MM.1S (cell line): ENCODE results near the gene BABAM1.

Experiments used
- DNase-seq: peaks from one replicate; pipeline ENCODE4 v3.0.0-alpha.2; 2015
- H2AFZ ChIP-seq: fragments of 300-600 bp; sonication (generic); 2 replicates; pipeline ENCODE4 v1.6.0; 2016; ENCODE audit warnings: antibody characterized with exemption, low read length
- H3F3A ChIP-seq: fragments of 300-600 bp; sonication (generic); 2 replicates; pipeline ENCODE4 v1.6.1; 2016; ENCODE audit warnings: mild to moderate bottlenecking, antibody characterized with exemption, low read length, moderate library complexity, mixed read lengths; ENCODE audit not compliant: insufficient read depth
- H3K27ac ChIP-seq: fragments of 300-600 bp; sonication (generic); 2 replicates; pipeline ENCODE4 v1.5.1; 2016; ENCODE audit warnings: mild to moderate bottlenecking, low read length
- H3K27me3 ChIP-seq: fragments of 300-600 bp; sonication (generic); replicated peaks from 2 replicates; pipeline ENCODE4 v1.6.0; 2016; ENCODE audit warnings: low read length; ENCODE audit not compliant: insufficient read depth
- H3K36me3 ChIP-seq: fragments of 300-600 bp; sonication (generic); replicated peaks from 2 replicates; pipeline ENCODE4 v1.6.1; 2016; ENCODE audit warnings: mild to moderate bottlenecking, low read length, mixed read lengths; ENCODE audit not compliant: insufficient read depth
- H3K4me1 ChIP-seq: fragments of 300-600 bp; sonication (generic); 2 replicates; pipeline ENCODE4 v1.6.1; 2016; ENCODE audit warnings: low read length, mixed read lengths
- H3K4me2 ChIP-seq: fragments of 300-600 bp; sonication (generic); 2 replicates; pipeline ENCODE4 v1.6.0; 2016; ENCODE audit warnings: low read depth, low read length
- H3K4me3 ChIP-seq: fragments of 300-600 bp; sonication (generic); 2 replicates; pipeline ENCODE4 v1.5.1; 2016; ENCODE audit warnings: low read length, mixed read lengths
- H3K79me2 ChIP-seq: fragments of 300-600 bp; sonication (generic); 2 replicates; pipeline ENCODE4 v1.6.1; 2016; ENCODE audit warnings: mixed run types, low read length, mixed read lengths
- H3K9ac ChIP-seq: fragments of 300-600 bp; sonication (generic); 2 replicates; pipeline ENCODE4 v1.6.1; 2016; ENCODE audit warnings: low read length, mixed read lengths
- H3K9me2 ChIP-seq: fragments of 300-600 bp; sonication (generic); replicated peaks from 2 replicates; pipeline ENCODE4 v1.6.1; 2016; ENCODE audit warnings: mild to moderate bottlenecking, low read length, mixed read lengths; ENCODE audit not compliant: insufficient read depth
- H3K9me3 ChIP-seq: fragments of 300-600 bp; sonication (generic); replicated peaks from 2 replicates; pipeline ENCODE4 v1.6.1; 2016; ENCODE audit warnings: mild to moderate bottlenecking, low read length, mixed read lengths; ENCODE audit not compliant: insufficient read depth
- H4K20me1 ChIP-seq: fragments of 300-600 bp; sonication (generic); 2 replicates; pipeline ENCODE4 v1.6.1; 2016; ENCODE audit warnings: mild to moderate bottlenecking, low read length, moderate library complexity, mixed read lengths; ENCODE audit not compliant: insufficient read depth
- EZH2 ChIP-seq: fragments of 300-600 bp; sonication (generic); optimal IDR thresholded peaks from 2 replicates; pipeline ENCODE3; 2017; ENCODE audit warnings: low read depth, mild to moderate bottlenecking, antibody characterized with exemption, low read length, mixed read lengths
- EZH2phosphoT487 ChIP-seq: fragments of 300-600 bp; sonication (generic); IDR thresholded peaks from 2 replicates; pipeline ENCODE4 v1.6.1; 2018; ENCODE audit warnings: antibody characterized with exemption, low read length
- TF ChIP-seq, protein P1 (sequence below): fragments of 300-600 bp; sonication (generic); IDR thresholded peaks from 2 replicates; pipeline ENCODE4 v1.5.1; 2016; ENCODE audit warnings: antibody characterized with exemption, low read length, mixed read lengths

BABAM1 gene

DNA sequence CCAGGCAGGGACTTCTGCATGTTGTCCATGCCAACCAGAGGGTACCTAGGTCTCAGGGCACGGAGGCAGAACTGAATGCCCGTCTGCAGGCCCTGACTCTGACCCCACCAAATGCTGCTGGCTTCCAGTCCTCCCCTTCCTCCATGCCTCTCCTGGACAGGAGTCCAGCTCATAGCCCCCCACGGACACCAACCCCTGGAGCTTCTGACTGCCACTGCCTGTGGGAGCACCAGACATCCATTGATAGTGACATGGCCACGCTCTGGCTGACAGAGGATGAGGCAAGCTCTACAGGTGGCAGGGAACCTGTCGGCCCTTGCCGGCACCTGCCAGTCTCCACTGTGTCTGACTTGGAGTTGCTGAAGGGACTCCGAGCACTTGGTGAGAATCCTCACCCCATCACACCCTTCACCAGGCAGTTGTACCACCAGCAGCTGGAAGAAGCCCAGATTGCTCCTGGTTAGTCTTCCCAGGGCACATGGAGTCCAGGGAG is 16.3 kb downstream of the BABAM1 start:
- Histone ChIP-seq H3K9me2 (no peaks in the 10 kb centered on the region), H2AFZ (no peak overlapping the region), H3K79me2 (no peaks in the 10 kb centered on the region), H3K9ac (no peak overlapping the region), H4K20me1 (no peaks in the 10 kb centered on the region), H3F3A (no peaks in the 10 kb centered on the region), H3K4me1 (peaks cover 12% of the 10 kb centered on the region; the same call in 1 of the 2 replicates), H3K9me3 (no peaks in the 10 kb centered on the region), H3K27me3 (peaks cover 32% of the 10 kb centered on the region), H3K4me3 (no peak overlapping the region), H3K36me3 (no peaks in the 10 kb centered on the region), H3K4me2 (no peak overlapping the region), H3K27ac (no peak overlapping the region)
- TF ChIP-seq, protein P1, sequence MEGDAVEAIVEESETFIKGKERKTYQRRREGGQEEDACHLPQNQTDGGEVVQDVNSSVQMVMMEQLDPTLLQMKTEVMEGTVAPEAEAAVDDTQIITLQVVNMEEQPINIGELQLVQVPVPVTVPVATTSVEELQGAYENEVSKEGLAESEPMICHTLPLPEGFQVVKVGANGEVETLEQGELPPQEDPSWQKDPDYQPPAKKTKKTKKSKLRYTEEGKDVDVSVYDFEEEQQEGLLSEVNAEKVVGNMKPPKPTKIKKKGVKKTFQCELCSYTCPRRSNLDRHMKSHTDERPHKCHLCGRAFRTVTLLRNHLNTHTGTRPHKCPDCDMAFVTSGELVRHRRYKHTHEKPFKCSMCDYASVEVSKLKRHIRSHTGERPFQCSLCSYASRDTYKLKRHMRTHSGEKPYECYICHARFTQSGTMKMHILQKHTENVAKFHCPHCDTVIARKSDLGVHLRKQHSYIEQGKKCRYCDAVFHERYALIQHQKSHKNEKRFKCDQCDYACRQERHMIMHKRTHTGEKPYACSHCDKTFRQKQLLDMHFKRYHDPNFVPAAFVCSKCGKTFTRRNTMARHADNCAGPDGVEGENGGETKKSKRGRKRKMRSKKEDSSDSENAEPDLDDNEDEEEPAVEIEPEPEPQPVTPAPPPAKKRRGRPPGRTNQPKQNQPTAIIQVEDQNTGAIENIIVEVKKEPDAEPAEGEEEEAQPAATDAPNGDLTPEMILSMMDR = no peak
- TF ChIP-seq EZH2phosphoT487 (no peak), EZH2 (no peak)
- no peak for DNase-seq

DNA sequence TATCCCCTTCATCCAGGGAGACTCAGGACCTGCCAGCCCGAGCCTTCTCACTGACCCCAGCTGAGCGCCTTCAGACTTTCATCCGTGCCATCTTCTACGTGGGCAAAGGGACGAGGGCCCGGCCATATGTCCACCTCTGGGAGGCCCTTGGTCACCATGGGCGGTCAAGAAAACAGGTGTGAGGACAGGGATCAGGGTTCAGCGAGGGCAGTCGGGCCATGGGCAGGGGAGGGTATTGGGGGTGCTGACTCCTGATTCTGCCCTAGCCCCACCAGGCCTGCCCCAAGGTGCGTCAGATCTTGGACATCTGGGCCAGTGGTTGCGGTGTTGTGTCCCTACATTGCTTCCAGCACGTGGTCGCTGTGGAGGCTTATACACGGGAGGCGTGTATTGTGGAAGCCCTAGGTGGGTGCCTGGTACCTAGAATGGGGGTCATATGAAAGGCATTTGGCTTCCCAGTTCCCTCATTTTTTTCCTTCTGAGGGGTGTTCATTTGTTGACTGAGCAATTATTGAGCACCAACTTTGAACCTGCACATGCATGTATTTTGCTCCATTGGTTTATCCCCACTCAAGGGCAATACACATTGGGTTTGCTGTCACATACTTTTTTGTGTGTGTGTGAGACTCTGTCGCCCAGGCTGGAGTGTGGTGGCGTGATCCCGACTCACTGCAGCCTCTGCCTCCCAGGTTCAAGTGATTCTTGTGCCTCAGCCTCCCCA is 18.3 kb downstream of the BABAM1 start:
- H3K9me2 ChIP-seq = no peaks in the 10 kb centered on the region
- H3K27me3 ChIP-seq = peaks cover 37% of the 10 kb centered on the region
- no peaks in the 10 kb centered on the region for H3K9me3 ChIP-seq
- H3K36me3 ChIP-seq = no peaks in the 10 kb centered on the region
- H3K9ac ChIP-seq = no peak overlapping the region
- H4K20me1 ChIP-seq = no peaks in the 10 kb centered on the region
- no peaks in the 10 kb centered on the region for H3K79me2 ChIP-seq
- peaks cover 12% of the 10 kb centered on the region; the same call in 1 of the 2 replicates for H3K4me1 ChIP-seq
- DNase-seq = no peak
- TF ChIP-seq EZH2phosphoT487 = no peak
- TF ChIP-seq EZH2 = no peak
- TF ChIP-seq, protein P1 = no peak
- H3K4me3 ChIP-seq = no peak overlapping the region
- H3K27ac ChIP-seq = no peak overlapping the region
- no peak overlapping the region for H2AFZ ChIP-seq
- H3K4me2 ChIP-seq = no peak overlapping the region
- no peaks in the 10 kb centered on the region for H3F3A ChIP-seq

DNA sequence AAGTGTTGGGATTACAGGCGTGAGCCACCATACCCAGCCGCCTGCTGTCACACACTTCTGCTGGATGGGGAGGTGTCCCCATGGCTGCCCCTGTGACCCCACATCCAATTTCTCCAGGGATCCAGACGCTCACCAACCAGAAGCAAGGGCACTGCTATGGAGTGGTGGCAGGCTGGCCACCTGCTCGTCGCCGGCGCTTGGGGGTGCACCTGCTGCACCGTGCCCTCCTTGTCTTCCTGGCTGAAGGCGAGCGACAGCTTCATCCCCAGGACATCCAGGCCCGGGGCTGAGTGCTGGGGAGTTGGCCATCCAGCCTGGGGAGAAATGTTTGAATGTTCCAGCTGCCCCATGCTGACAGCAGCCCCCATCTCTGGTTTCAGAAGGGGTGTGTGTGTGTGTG is 19.0 kb downstream of the BABAM1 start:
- H3F3A ChIP-seq = no peaks in the 10 kb centered on the region
- no peaks in the 10 kb centered on the region for H3K79me2 ChIP-seq
- no peaks in the 10 kb centered on the region for H3K9me2 ChIP-seq
- H3K9ac ChIP-seq = no peak overlapping the region
- DNase-seq = no peak
- H3K27ac ChIP-seq = no peak overlapping the region
- no peak overlapping the region for H3K4me2 ChIP-seq
- H3K9me3 ChIP-seq = no peaks in the 10 kb centered on the region
- H3K4me3 ChIP-seq = no peak overlapping the region
- no peak for TF ChIP-seq EZH2phosphoT487
- H3K4me1 ChIP-seq = peaks cover 11% of the 10 kb centered on the region; the same call in 1 of the 2 replicates
- H3K36me3 ChIP-seq = no peaks in the 10 kb centered on the region
- peaks cover 37% of the 10 kb centered on the region for H3K27me3 ChIP-seq
- no peak overlapping the region for H2AFZ ChIP-seq
- no peaks in the 10 kb centered on the region for H4K20me1 ChIP-seq

DNA sequence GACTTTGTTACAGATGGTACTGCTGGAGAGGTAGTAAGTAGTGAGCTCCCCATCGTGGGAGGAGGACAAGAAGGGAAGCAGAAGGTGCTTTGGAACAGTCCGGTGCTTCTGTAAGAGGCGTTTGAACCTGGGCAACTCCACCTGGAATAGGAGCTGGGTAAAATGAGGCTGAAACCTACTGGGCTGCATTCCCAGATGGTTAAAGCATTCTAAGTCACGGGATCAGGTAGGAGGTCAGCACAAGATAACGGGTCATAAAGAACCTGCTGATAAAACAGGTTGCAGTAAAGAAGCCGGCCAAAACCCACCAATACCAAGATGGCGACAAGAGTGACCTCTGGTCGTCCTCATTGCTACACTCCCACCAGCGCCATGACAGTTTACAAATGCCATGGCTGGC is 19.5 kb downstream of the BABAM1 start:
- H3K4me1 ChIP-seq = peaks cover 6% of the 10 kb centered on the region; the same call in 1 of the 2 replicates
- no peaks in the 10 kb centered on the region for H3K36me3 ChIP-seq
- no peak overlapping the region for H3K4me2 ChIP-seq
- H3K9me3 ChIP-seq = no peaks in the 10 kb centered on the region
- no peak overlapping the region for H3K27ac ChIP-seq
- DNase-seq = no peak
- no peaks in the 10 kb centered on the region for H3K9me2 ChIP-seq
- no peak for TF ChIP-seq EZH2phosphoT487
- TF ChIP-seq, protein P1 = no peak
- TF ChIP-seq EZH2 = no peak
- no peak overlapping the region for H3K4me3 ChIP-seq
- H2AFZ ChIP-seq = no peak overlapping the region
- no peaks in the 10 kb centered on the region for H4K20me1 ChIP-seq
- no peaks in the 10 kb centered on the region for H3F3A ChIP-seq
- peaks cover 33% of the 10 kb centered on the region for H3K27me3 ChIP-seq
- H3K9ac ChIP-seq = no peak overlapping the region
- no peaks in the 10 kb centered on the region for H3K79me2 ChIP-seq
